SH-SY5Y (cell line): ENCODE results near the gene TRPM2.

Experiments used
- GATA2 ChIP-seq: IDR thresholded peaks from 2 replicates; pipeline ENCODE4 v1.6.1; 2011; ENCODE audit warnings: mild to moderate bottlenecking, low read depth, low read length
- GATA3 ChIP-seq: IDR thresholded peaks from 2 replicates; pipeline ENCODE4 v1.6.1; 2011; ENCODE audit warnings: low read depth, mild to moderate bottlenecking, low read length, moderate library complexity

DNA sequence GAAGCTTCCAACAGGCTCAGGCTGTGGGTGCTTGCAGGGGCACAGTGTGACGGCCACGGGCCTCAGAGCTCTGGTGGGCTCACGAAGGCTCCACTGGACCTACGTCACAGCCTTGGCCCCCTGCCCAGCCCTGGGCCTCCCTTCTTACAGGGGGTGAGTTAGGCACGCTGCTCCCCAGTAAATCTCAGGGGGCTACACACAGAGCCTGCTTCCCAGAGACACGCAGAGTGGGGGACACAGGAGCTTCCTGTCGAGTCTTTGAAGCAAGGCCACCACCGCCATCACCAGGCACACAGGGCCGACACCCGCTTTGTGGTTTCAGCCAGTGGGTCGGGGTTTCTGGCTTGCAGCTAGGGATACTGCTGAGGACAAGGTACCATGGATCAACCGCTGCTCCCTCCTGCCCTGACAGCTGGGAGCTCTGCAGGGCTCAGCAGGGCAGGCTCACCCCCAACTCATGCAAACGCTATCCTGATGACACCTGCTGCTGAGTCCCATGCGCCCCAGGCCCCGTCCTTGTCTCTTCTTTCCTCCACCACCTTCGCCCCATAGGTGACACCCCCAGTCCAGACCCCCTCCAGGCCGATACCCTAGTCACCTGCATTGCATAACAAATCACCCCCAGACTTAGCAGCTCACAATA, 8.8 kb upstream of the TRPM2 start:
- TF ChIP-seq GATA2, result no peak
- no peak for TF ChIP-seq GATA3
